GM18520 (cell line): ENCODE results near the gene GRK5.
A peak's percentile ranks its signal among the peaks of the same experiment; 100 is the strongest.
"Not testable (repeated sequence)": the region's sequence is repeated elsewhere in the genome, so short reads cannot be mapped to it uniquely, and the experiment has no call there.

Source experiments
- ATAC-seq: cut with Tn5 transposase; IDR thresholded peaks from one replicate; pipeline ENCODE4 v1.9.1; 2021; ENCODE audit not compliant: unreplicated experiment

GRK5 gene

GRCh38 chr10:119450606-119451299 lies 243.4 kb downstream of the GRK5 start:
- ATAC-seq: no peak

GRCh38 chr10:119451300-119451896 lies 244.0 kb downstream of the GRK5 start:
- ATAC-seq: no peak

- ATAC-seq: no peak
These were observed 245.0 kb downstream of the GRK5 start for GRCh38 chr10:119452396-119452795.

GRCh38 chr10:119453313-119453712 lies 245.9 kb downstream of the GRK5 start:
- ATAC-seq: no peak

- no peak for ATAC-seq
These were observed 246.9 kb downstream of the GRK5 start for GRCh38 chr10:119454316-119454715.

GRCh38 chr10:119454990-119455389 lies 247.6 kb downstream of the GRK5 start:
- ATAC-seq: no peak

- no peak for ATAC-seq
These were observed 248.5 kb downstream of the GRK5 start for GRCh38 chr10:119455609-119456434.

GRCh38 chr10:119456435-119456810 lies 249.1 kb downstream of the GRK5 start:
- ATAC-seq: no peak

- ATAC-seq: no peak
These were observed 250.8 kb downstream of the GRK5 start for GRCh38 chr10:119457966-119458766.

GRCh38 chr10:119459681-119460340 lies 252.4 kb downstream of the GRK5 start:
- no peak for ATAC-seq

GRCh38 chr10:119460369-119461195 lies 253.2 kb downstream of the GRK5 start:
- no peak for ATAC-seq

- ATAC-seq: peak; percentile 45
These were observed 254.0 kb downstream of the GRK5 start for GRCh38 chr10:119461380-119461779.

- peak; percentile 63 for ATAC-seq
These were observed 254.6 kb downstream of the GRK5 start for GRCh38 chr10:119461923-119462322.

GRCh38 chr10:119462773-119463172 lies 255.4 kb downstream of the GRK5 start:
- no peak for ATAC-seq

GRCh38 chr10:119463195-119463594 lies 255.8 kb downstream of the GRK5 start:
- not testable (repeated sequence) for ATAC-seq

GRCh38 chr10:119465085-119465484 lies 257.7 kb downstream of the GRK5 start:
- no peak for ATAC-seq

- no peak for ATAC-seq
These were observed 258.7 kb downstream of the GRK5 start for GRCh38 chr10:119466076-119466475.

GRCh38 chr10:119466655-119467054 lies 259.3 kb downstream of the GRK5 start:
- no peak for ATAC-seq

- no peak for ATAC-seq
These were observed 261.4 kb downstream of the GRK5 start for GRCh38 chr10:119468542-119469324.
